DOHH2 (cell line): ENCODE results near the gene NDUFA9.

Experiments
- H3F3A ChIP-seq: fragments of 200-600 bp; sonication (generic), shearing (Covaris generic); 2 replicates; pipeline ENCODE4 v1.6.0; 2016; ENCODE audit warnings: antibody characterized with exemption, mild to moderate bottlenecking; ENCODE audit not compliant: control insufficient read depth, insufficient read depth
- H3K27ac ChIP-seq: fragments of 200-600 bp; sonication (generic); 2 replicates; pipeline ENCODE4 v1.5.1; 2014; ENCODE audit warnings: low read depth, mild to moderate bottlenecking, low read length, moderate library complexity
- H3K27me3 ChIP-seq: fragments of 200-600 bp; sonication (generic); 2 replicates; pipeline ENCODE4 v1.6.1; 2014; ENCODE audit warnings: mild to moderate bottlenecking, low read length, mixed read lengths; ENCODE audit not compliant: control insufficient read depth
- H3K36me3 ChIP-seq: fragments of 200-600 bp; sonication (generic); 2 replicates; pipeline ENCODE4 v1.6.1; 2014; ENCODE audit warnings: mild to moderate bottlenecking, low read length, moderate library complexity, mixed read lengths; ENCODE audit not compliant: control insufficient read depth
- H3K4me1 ChIP-seq: fragments of 200-600 bp; sonication (generic); 2 replicates; pipeline ENCODE4 v1.6.1; 2014; ENCODE audit warnings: mild to moderate bottlenecking, low read length, mixed read lengths; ENCODE audit not compliant: control insufficient read depth
- H3K4me2 ChIP-seq: fragments of 200-600 bp; sonication (generic); 2 replicates; pipeline ENCODE4 v1.6.0; 2014; ENCODE audit warnings: mild to moderate bottlenecking, low read length, moderate library complexity
- H3K4me3 ChIP-seq: fragments of 200-600 bp; sonication (generic); 2 replicates; pipeline ENCODE4 v1.5.1; 2014; ENCODE audit warnings: mild to moderate bottlenecking, low read length, mixed read lengths
- H3K79me2 ChIP-seq: fragments of 200-600 bp; sonication (generic); 2 replicates; pipeline ENCODE4 v1.6.1; 2014; ENCODE audit warnings: mild to moderate bottlenecking, low read length, mixed read lengths; ENCODE audit not compliant: control insufficient read depth
- H3K9me2 ChIP-seq: fragments of 200-600 bp; sonication (generic); replicated peaks from 2 replicates; pipeline ENCODE4 v1.6.1; 2014; ENCODE audit warnings: mild to moderate bottlenecking, low read length, mixed read lengths; ENCODE audit not compliant: control insufficient read depth
- H3K9me3 ChIP-seq: fragments of 200-600 bp; sonication (generic); 2 replicates; pipeline ENCODE4 v1.6.1; 2014; ENCODE audit warnings: antibody characterized with exemption, low read length, mixed read lengths; ENCODE audit not compliant: control insufficient read depth, insufficient read depth
- H4K20me1 ChIP-seq: fragments of 200-600 bp; sonication (generic); 2 replicates; pipeline ENCODE4 v1.6.0; 2014; ENCODE audit warnings: low read depth, mild to moderate bottlenecking, antibody characterized with exemption, low read length, moderate library complexity; ENCODE audit not compliant: control insufficient read depth, insufficient read depth
- CTCF ChIP-seq: fragments of 200-600 bp; sonication (generic); IDR thresholded peaks from one replicate; pipeline ENCODE4 v1.5.1; 2014; ENCODE audit warnings: antibody characterized with exemption, mild to moderate bottlenecking, low read depth, low read length; ENCODE audit not compliant: poor library complexity, severe bottlenecking
- EZH2phosphoT487 ChIP-seq: fragments of 200-600 bp; sonication (generic); IDR thresholded peaks from 2 replicates; pipeline ENCODE4 v1.6.1; 2017; ENCODE audit warnings: borderline replicate concordance, mild to moderate bottlenecking, antibody characterized with exemption, low read length, moderate library complexity, mixed read lengths

The NDUFA9 gene

DNA sequence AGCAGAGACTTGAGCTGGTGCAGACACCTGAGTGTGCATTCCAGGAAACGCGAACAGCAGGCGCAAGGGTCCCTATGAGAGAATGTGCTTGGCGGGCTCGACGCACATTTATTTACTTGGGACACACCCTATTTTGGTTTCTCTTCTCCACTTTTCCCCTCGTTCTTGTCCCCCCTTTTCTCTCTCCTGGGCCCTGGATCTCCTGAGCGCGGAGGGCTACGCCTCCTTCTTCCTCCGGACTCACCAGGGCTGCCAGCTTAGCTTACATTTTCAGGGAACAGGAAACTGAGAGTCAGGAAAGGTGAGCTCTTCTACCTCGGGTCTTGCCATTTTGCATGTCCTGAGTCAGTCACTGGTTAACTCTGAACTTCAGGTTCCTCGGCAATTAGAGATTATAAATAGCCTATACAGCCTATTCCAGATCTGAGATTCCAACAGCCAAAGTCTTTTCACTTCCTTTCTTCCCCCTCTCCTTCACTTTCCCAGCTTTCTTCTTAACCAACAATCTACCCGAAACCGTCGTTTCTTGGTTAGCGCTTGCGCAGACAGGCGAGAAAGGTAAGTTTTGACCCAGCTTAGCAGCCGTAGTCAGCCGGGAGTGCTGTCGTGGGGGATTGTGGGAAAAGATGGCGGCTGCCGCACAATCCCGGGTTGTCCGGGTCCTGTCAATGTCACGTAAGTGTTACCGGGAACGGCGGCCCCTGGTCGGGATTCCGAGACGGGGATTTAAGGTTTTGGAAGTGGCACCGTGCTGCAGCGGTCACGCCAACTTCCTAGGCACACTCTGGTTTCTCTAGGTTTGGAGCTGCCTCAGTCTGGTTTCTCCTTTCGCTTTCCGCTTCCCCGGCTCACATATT, at the start of gene NDUFA9, which contains the start of gene AKAP3:
Gene NDUFA9, plus strand, starts transcription at position 614 of the 857 bp plus-strand sequence. Its CDS starts 13 bp downstream, at position 627.
Gene AKAP3, minus strand, starts transcription at position 551 of the 857 bp plus-strand sequence. CDS start 10,855 bp downstream, outside the sequence.
- Histone ChIP-seq H3K79me2 (peaks cover 56% of the 10 kb centered on the region), H3K27me3 (no peaks in the 10 kb centered on the region), H3K36me3 (no peaks in the 10 kb centered on the region), H3K4me3 (peak within 1 kb of the TSS; percentile 80), H3K4me1 (peaks cover 21% of the 10 kb centered on the region), H3K27ac (peak within 1 kb of the TSS; percentile 30), H3F3A (no peaks in the 10 kb centered on the region), H3K9me2 (no peaks in the 10 kb centered on the region), H3K4me2 (peak within 1 kb of the TSS; percentile 91), H4K20me1 (no peaks in the 10 kb centered on the region), H3K9me3 (no peaks in the 10 kb centered on the region)
- TF ChIP-seq CTCF (no peak), EZH2phosphoT487 (no peak)

DNA sequence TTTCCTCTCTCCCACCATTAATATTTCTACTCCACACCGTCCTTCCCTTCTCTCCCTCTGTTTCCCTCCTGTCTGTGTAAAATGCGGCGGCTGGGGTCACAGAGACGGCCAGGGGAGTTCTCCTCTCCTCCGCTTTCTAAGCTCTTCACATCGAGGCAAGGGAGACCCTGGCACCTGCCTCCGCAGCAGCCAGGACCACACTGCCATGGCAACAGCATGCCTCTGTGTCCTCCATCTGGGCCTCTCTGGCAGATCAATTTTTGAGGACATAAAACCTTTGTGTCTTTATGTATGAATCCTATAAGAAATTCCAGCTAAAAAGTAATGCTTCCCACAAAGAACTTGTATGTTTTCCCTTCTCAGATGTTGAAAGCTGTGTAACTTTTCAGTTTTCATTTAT, 45.5 kb upstream of the NDUFA9 start:
- TF ChIP-seq EZH2phosphoT487 (no peak), CTCF (no peak)
- Histone ChIP-seq H3K27ac (no peak overlapping the region), H3K36me3 (no peaks in the 10 kb centered on the region), H3K9me2 (no peaks in the 10 kb centered on the region), H3K9me3 (no peaks in the 10 kb centered on the region), H3F3A (no peaks in the 10 kb centered on the region), H3K4me1 (peaks cover 7% of the 10 kb centered on the region), H3K27me3 (peaks cover 17% of the 10 kb centered on the region), H3K79me2 (peaks cover 21% of the 10 kb centered on the region), H3K4me3 (no peak overlapping the region), H3K4me2 (no peak overlapping the region), H4K20me1 (no peaks in the 10 kb centered on the region)

GRCh38 chr12:4603946-4604345, 45.0 kb upstream of the NDUFA9 start:
- Histone ChIP-seq H3K36me3 (no peaks in the 10 kb centered on the region), H3K4me1 (peaks cover 7% of the 10 kb centered on the region), H3K4me3 (no peak overlapping the region), H3K79me2 (peaks cover 21% of the 10 kb centered on the region), H3F3A (no peaks in the 10 kb centered on the region), H3K9me2 (no peaks in the 10 kb centered on the region), H3K27ac (no peak overlapping the region), H3K4me2 (no peak overlapping the region), H3K9me3 (no peaks in the 10 kb centered on the region), H3K27me3 (peaks cover 17% of the 10 kb centered on the region), H4K20me1 (no peaks in the 10 kb centered on the region)
- TF ChIP-seq EZH2phosphoT487 (no peak), CTCF (no peak)
